ENCODE measurements around the gene RASGRP2.

DNA sequence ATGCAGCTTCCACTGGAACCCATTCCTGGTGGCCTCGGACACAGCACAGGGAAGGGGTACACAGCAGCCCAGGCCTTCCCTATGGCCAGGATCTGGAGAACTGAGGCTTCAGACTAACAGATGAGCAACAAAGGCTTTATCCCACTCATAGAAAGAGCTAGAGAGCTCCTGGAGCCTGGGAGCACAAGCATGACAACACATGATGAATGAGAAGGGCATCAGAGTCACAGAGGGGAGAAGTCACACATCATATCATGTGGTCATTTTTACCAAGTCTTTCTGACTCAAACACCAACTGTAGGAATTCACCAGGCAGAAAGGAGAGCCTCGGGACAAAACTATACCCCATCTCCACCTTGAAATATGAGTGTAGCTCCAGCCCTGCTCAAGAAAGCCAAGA is 64.1 kb downstream of the RASGRP2 start:
- TF ChIP-seq POLR2A (IDR thresholded peaks at IDR 0.05): no peak
- TF ChIP-seq, protein P1, sequence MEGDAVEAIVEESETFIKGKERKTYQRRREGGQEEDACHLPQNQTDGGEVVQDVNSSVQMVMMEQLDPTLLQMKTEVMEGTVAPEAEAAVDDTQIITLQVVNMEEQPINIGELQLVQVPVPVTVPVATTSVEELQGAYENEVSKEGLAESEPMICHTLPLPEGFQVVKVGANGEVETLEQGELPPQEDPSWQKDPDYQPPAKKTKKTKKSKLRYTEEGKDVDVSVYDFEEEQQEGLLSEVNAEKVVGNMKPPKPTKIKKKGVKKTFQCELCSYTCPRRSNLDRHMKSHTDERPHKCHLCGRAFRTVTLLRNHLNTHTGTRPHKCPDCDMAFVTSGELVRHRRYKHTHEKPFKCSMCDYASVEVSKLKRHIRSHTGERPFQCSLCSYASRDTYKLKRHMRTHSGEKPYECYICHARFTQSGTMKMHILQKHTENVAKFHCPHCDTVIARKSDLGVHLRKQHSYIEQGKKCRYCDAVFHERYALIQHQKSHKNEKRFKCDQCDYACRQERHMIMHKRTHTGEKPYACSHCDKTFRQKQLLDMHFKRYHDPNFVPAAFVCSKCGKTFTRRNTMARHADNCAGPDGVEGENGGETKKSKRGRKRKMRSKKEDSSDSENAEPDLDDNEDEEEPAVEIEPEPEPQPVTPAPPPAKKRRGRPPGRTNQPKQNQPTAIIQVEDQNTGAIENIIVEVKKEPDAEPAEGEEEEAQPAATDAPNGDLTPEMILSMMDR (IDR thresholded peaks at IDR 0.05): no peak
